IMR-90 (cell line): ENCODE results near the gene PARL.

Experiments used
- CHD1 ChIP-seq: IDR thresholded peaks from 2 replicates; pipeline ENCODE4 v1.6.1; 2012; ENCODE audit warnings: low read depth, low read length, improper control_type of control experiment
- CTCF ChIP-seq: conservative IDR thresholded peaks from 2 replicates; pipeline ENCODE4 v1.5.1; 2012; ENCODE audit warnings: mild to moderate bottlenecking, low read depth, low read length, improper control_type of control experiment
- ELK1 ChIP-seq: fragments of 150-350 bp; IDR thresholded peaks from 2 replicates; pipeline ENCODE4 v1.6.1; 2016; ENCODE audit warnings: low read depth, mild to moderate bottlenecking, low read length, moderate library complexity, borderline replicate concordance
- FOS ChIP-seq: fragments of 150-350 bp; IDR thresholded peaks from 2 replicates; pipeline ENCODE4 v1.6.1; 2016; ENCODE audit warnings: low read depth, low read length
- MAFK ChIP-seq: IDR thresholded peaks from 2 replicates; pipeline ENCODE4 v1.6.1; 2012; ENCODE audit warnings: low read depth, low read length, improper control_type of control experiment
- MAZ ChIP-seq: IDR thresholded peaks from 2 replicates; pipeline ENCODE4 v1.6.1; 2012; ENCODE audit warnings: low read depth, mild to moderate bottlenecking, low read length, improper control_type of control experiment, moderate library complexity, borderline replicate concordance
- POLR2A ChIP-seq: IDR thresholded peaks from 2 replicates; pipeline ENCODE4 v1.6.1; 2012; ENCODE audit warnings: mild to moderate bottlenecking, low read depth, low read length
- RAD21 ChIP-seq: IDR thresholded peaks from 2 replicates; pipeline ENCODE4 v1.6.1; 2012; ENCODE audit warnings: low read length, improper control_type of control experiment
- SMC3 ChIP-seq: fragments of 150-350 bp; IDR thresholded peaks from 2 replicates; pipeline ENCODE4 v1.6.1; 2016; ENCODE audit warnings: low read depth, mild to moderate bottlenecking, antibody characterized with exemption, low read length, moderate library complexity
- USF2 ChIP-seq: fragments of 150-350 bp; IDR thresholded peaks from 2 replicates; pipeline ENCODE4 v1.6.1; 2017; ENCODE audit warnings: mild to moderate bottlenecking, antibody characterized with exemption, low read length, low read depth

- no peak for TF ChIP-seq MAZ
- no peak for TF ChIP-seq CTCF
- TF ChIP-seq POLR2A, result no peak
- TF ChIP-seq SMC3, result no peak
- no peak for TF ChIP-seq USF2
- no peak for TF ChIP-seq MAFK
- no peak for TF ChIP-seq FOS
- TF ChIP-seq CHD1, result no peak
- no peak for TF ChIP-seq ELK1
- TF ChIP-seq RAD21, result no peak
Measured at GRCh38 chr3:183907176-183907575, 22.5 kb upstream of the PARL start.
